Ishikawa (cell line): ENCODE data around the gene LAD1.

Experiments used
- CEBPB ChIP-seq: IDR thresholded peaks from 2 replicates; pipeline ENCODE4 v1.6.1; 2012
- CREB1 ChIP-seq: IDR thresholded peaks from 2 replicates; pipeline ENCODE4 v1.6.1; 2012; ENCODE audit warnings: low read depth
- EGR1 ChIP-seq: IDR thresholded peaks from 2 replicates; pipeline ENCODE4 v1.6.1; 2012
- EP300 ChIP-seq: IDR thresholded peaks from 2 replicates; pipeline ENCODE4 v1.6.1; 2012; ENCODE audit warnings: borderline replicate concordance
- FOXM1 ChIP-seq: IDR thresholded peaks from 2 replicates; pipeline ENCODE4 v1.6.1; 2012; ENCODE audit warnings: low read depth, borderline replicate concordance
- MAX ChIP-seq: IDR thresholded peaks from 2 replicates; pipeline ENCODE4 v1.6.1; 2012
- NFIC ChIP-seq: IDR thresholded peaks from 2 replicates; pipeline ENCODE4 v1.6.1; 2012
- RAD21 ChIP-seq: IDR thresholded peaks from 2 replicates; pipeline ENCODE4 v1.6.1; 2012; ENCODE audit warnings: low read depth
- REST ChIP-seq: IDR thresholded peaks from 2 replicates; pipeline ENCODE4 v1.6.1; 2012; ENCODE audit warnings: low read depth, mild to moderate bottlenecking
- TAF1 ChIP-seq: IDR thresholded peaks from 2 replicates; pipeline ENCODE4 v1.6.1; 2012; ENCODE audit warnings: low read depth, mild to moderate bottlenecking
- TCF12 ChIP-seq: IDR thresholded peaks from 2 replicates; pipeline ENCODE4 v1.6.1; 2012; ENCODE audit warnings: low read depth
- TEAD4 ChIP-seq: IDR thresholded peaks from 2 replicates; pipeline ENCODE4 v1.6.1; 2012
- USF1 ChIP-seq: IDR thresholded peaks from 2 replicates; pipeline ENCODE4 v1.6.1; 2012
- YY1 ChIP-seq: IDR thresholded peaks from 2 replicates; pipeline ENCODE4 v1.6.1; 2012; ENCODE audit warnings: low read depth
- ZBTB7A ChIP-seq: IDR thresholded peaks from 2 replicates; pipeline ENCODE4 v1.6.1; 2012; ENCODE audit warnings: low read depth

LAD1 gene

GRCh38 chr1:201401700-201402099 lies 2.6 kb upstream of the LAD1 start:
- TF ChIP-seq NFIC (no peak), CEBPB (no peak), CREB1 (no peak), EGR1 (no peak), YY1 (no peak), ZBTB7A (no peak), USF1 (no peak), REST (no peak), RAD21 (no peak), MAX (no peak), FOXM1 (no peak), EP300 (no peak), TEAD4 (no peak), TAF1 (no peak), TCF12 (no peak)

- TF ChIP-seq USF1: no peak
- no peak for TF ChIP-seq FOXM1
- no peak for TF ChIP-seq TAF1
- TF ChIP-seq ZBTB7A: no peak
- TF ChIP-seq MAX: no peak
- no peak for TF ChIP-seq REST
- TF ChIP-seq EGR1: no peak
- TF ChIP-seq TEAD4: no peak
- TF ChIP-seq TCF12: no peak
- no peak for TF ChIP-seq CREB1
- TF ChIP-seq RAD21: no peak
- TF ChIP-seq YY1: no peak
- TF ChIP-seq CEBPB: no peak
Measured at GRCh38 chr1:201400852-201401230, 1.7 kb upstream of the LAD1 start.

GRCh38 chr1:201400212-201400851 lies 1.2 kb upstream of the LAD1 start:
- TF ChIP-seq ZBTB7A (no peak), EGR1 (no peak), CEBPB (no peak), TAF1 (no peak), USF1 (no peak), REST (no peak), CREB1 (no peak), MAX (no peak), EP300 (no peak), NFIC (no peak), FOXM1 (no peak), TEAD4 (no peak), RAD21 (no peak), YY1 (no peak), TCF12 (no peak)
